ENCODE data around the gene RBM39. TPM values are rescaled to one million over a fixed set of nuclear protein-coding genes. Genes with fewer than 3 reads are reported as not detected.

The RBM39 gene
- total and polyA plus RNA-seq, 2 of the 13 experiments (the other 11 are each of a cell fraction or from before 2014, with no cell fraction given), result 788 to 920 TPM

DNA sequence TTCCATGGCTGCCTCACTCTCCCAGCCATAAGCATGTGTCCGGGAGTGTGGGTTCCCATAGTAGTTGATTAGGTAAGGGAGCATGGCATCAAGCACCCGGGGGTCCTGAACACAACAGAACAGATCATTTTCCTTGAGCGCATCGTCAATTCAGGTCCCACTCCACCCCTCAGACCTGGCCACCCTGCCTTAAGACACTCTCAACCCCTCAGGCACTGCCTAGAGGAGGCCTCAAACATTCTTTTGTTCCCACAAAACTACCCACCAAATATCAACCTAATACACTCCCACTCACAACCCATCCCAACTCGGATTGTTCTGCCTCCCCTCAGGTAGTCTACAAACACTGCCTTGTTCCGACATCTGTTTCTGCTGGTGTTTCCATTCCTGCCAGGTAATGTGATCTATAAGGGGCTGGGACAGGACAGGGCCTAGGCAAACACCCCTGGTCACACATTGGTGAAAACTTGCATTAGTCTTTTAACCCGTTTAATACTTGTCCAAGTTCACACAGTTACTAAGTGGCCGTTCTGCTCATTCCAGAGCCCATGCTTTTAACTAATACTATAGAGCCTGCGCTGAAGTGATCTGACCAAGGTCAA, 44.3 kb downstream of the RBM39 start (continued):
- TF ChIP-seq HNRNPLL (IDR thresholded peaks at IDR 0.05; ENCODE audit: low read depth, low read length, poor library complexity, severe bottlenecking), result no peak
- no peak for TF ChIP-seq ZFYVE20 (CRISPR knock-in tag; IDR thresholded peaks at IDR 0.05; ENCODE audit: borderline replicate concordance, low read depth)
- TF ChIP-seq, protein P1, sequence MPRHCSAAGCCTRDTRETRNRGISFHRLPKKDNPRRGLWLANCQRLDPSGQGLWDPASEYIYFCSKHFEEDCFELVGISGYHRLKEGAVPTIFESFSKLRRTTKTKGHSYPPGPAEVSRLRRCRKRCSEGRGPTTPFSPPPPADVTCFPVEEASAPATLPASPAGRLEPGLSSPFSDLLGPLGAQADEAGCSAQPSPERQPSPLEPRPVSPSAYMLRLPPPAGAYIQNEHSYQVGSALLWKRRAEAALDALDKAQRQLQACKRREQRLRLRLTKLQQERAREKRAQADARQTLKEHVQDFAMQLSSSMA (CRISPR knock-in tag; IDR thresholded peaks at IDR 0.05), result no peak
- peak; percentile 71; the same call in 1 of the 2 replicates for TF ChIP-seq ZBTB7A (CRISPR knock-in tag; IDR thresholded peaks at IDR 0.05)
- TF ChIP-seq, protein P2, sequence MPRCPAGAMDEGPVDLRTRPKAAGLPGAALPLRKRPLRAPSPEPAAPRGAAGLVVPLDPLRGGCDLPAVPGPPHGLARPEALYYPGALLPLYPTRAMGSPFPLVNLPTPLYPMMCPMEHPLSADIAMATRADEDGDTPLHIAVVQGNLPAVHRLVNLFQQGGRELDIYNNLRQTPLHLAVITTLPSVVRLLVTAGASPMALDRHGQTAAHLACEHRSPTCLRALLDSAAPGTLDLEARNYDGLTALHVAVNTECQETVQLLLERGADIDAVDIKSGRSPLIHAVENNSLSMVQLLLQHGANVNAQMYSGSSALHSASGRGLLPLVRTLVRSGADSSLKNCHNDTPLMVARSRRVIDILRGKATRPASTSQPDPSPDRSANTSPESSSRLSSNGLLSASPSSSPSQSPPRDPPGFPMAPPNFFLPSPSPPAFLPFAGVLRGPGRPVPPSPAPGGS (CRISPR knock-in tag; IDR thresholded peaks at IDR 0.05), result peak; percentile 61; the same call in 1 of the 2 replicates
- TF ChIP-seq, protein P3, sequence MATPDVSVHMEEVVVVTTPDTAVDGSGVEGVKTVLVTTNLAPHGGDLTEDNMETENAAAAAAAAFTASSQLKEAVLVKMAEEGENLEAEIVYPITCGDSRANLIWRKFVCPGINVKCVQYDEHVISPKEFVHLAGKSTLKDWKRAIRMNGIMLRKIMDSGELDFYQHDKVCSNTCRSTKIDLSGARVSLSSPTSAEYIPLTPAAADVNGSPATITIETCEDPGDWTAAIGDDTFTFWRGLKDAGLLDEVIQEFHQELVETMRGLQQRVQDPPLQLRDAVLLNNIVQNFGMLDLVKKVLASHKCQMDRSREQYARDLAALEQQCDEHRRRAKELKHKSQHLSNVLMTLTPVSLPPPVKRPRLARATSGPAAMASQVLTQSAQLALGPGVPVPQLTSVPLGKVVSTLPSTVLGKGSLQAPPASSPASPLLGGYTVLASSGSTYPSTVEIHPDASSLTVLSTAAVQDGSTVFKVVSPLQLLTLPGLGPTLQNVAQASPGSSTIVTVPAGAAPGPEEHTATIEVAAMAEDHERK (CRISPR knock-in tag; IDR thresholded peaks at IDR 0.05; ENCODE audit: low read depth), result no peak
- no peak for TF ChIP-seq YEATS2 (CRISPR knock-in tag; IDR thresholded peaks at IDR 0.05; ENCODE audit: borderline replicate concordance)
- TF ChIP-seq, protein P4, sequence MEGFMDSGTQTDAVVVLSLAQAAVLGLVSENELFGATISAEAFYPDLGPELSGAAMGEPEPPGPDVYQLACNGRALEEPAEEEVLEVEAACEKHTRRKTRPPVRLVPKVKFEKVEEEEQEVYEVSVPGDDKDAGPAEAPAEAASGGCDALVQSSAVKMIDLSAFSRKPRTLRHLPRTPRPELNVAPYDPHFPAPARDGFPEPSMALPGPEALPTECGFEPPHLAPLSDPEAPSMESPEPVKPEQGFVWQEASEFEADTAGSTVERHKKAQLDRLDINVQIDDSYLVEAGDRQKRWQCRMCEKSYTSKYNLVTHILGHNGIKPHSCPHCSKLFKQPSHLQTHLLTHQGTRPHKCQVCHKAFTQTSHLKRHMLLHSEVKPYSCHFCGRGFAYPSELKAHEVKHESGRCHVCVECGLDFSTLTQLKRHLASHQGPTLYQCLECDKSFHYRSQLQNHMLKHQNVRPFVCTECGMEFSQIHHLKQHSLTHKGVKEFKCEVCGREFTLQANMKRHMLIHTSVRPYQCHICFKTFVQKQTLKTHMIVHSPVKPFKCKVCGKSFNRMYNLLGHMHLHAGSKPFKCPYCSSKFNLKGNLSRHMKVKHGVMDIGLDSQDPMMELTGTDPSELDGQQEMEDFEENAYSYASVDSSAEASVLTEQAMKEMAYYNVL (CRISPR knock-in tag; IDR thresholded peaks at IDR 0.05; ENCODE audit: borderline replicate concordance), result peak; percentile 73; the same call in 1 of the 2 replicates
- no peak for TF ChIP-seq EHMT2 (IDR thresholded peaks at IDR 0.05; ENCODE audit: borderline replicate concordance, low read depth, low read length)
- no peak; the same call in 1 of the 2 replicates for TF ChIP-seq ZNF563 (CRISPR knock-in tag; IDR thresholded peaks at IDR 0.05)
- no peak for TF ChIP-seq TBX3 (IDR thresholded peaks at IDR 0.05; ENCODE audit: borderline replicate concordance)
- TF ChIP-seq JDP2 (CRISPR knock-in tag; IDR thresholded peaks at IDR 0.05; ENCODE audit: borderline replicate concordance), result no peak
- TF ChIP-seq, protein P5, sequence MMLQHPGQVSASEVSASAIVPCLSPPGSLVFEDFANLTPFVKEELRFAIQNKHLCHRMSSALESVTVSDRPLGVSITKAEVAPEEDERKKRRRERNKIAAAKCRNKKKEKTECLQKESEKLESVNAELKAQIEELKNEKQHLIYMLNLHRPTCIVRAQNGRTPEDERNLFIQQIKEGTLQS (CRISPR knock-in tag; IDR thresholded peaks at IDR 0.05), result no peak
- no peak for TF ChIP-seq ZKSCAN1 (IDR thresholded peaks at IDR 0.05; ENCODE audit: low read length)
- TF ChIP-seq HMG20A (CRISPR knock-in tag; IDR thresholded peaks at IDR 0.05; ENCODE audit: borderline replicate concordance), result no peak
- TF ChIP-seq TCF7L2 (IDR thresholded peaks at IDR 0.05; ENCODE audit: low read depth, low read length), result no peak
- TF ChIP-seq, protein P6, sequence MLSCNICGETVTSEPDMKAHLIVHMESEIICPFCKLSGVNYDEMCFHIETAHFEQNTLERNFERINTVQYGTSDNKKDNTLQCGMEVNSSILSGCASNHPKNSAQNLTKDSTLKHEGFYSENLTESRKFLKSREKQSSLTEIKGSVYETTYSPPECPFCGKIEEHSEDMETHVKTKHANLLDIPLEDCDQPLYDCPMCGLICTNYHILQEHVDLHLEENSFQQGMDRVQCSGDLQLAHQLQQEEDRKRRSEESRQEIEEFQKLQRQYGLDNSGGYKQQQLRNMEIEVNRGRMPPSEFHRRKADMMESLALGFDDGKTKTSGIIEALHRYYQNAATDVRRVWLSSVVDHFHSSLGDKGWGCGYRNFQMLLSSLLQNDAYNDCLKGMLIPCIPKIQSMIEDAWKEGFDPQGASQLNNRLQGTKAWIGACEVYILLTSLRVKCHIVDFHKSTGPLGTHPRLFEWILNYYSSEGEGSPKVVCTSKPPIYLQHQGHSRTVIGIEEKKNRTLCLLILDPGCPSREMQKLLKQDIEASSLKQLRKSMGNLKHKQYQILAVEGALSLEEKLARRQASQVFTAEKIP (CRISPR knock-in tag; IDR thresholded peaks at IDR 0.05; ENCODE audit: borderline replicate concordance), result no peak
- no peak for TF ChIP-seq ZNF577 (CRISPR knock-in tag; IDR thresholded peaks at IDR 0.05; ENCODE audit: borderline replicate concordance, low read depth)
- no peak for TF ChIP-seq ZSCAN29 (CRISPR knock-in tag; conservative IDR thresholded peaks at IDR 0.05)
- no peak for TF ChIP-seq ZFP37 (CRISPR knock-in tag; IDR thresholded peaks at IDR 0.05; ENCODE audit: borderline replicate concordance)
- no peak for TF ChIP-seq MED13 (CRISPR knock-in tag; IDR thresholded peaks at IDR 0.05)
- 0 out of 2 replicates have a peak, but pooled peaks have one; percentile 22 for TF ChIP-seq EEA1 (CRISPR knock-in tag; IDR thresholded peaks at IDR 0.05; ENCODE audit: borderline replicate concordance)
